22Rv1 (cell line): ENCODE measurements around the gene ADGRG2.
"Not testable (repeated sequence)": the region's sequence is repeated elsewhere in the genome, so short reads cannot be mapped to it uniquely, and the experiment has no call there.

Experiments
- H3K27ac ChIP-seq: fragments of 450-650 bp; 2 replicates; pipeline ENCODE4 v1.5.1; 2017
- CTCF ChIP-seq: fragments of 450-650 bp; IDR thresholded peaks from 2 replicates; pipeline ENCODE4 v1.5.1; 2017; ENCODE audit warnings: mild to moderate bottlenecking
- ZFX ChIP-seq: fragments of 450-650 bp; IDR thresholded peaks from 2 replicates; pipeline ENCODE4 v1.6.1; 2017; ENCODE audit warnings: antibody characterized with exemption, borderline replicate concordance

Gene ADGRG2

GRCh38 chrX:19030805-19031204 lies 91.5 kb downstream of the ADGRG2 start:
- TF ChIP-seq ZFX = no peak
- no peak for TF ChIP-seq CTCF
- no peak overlapping the region for H3K27ac ChIP-seq

- no peak for TF ChIP-seq ZFX
- no peak for TF ChIP-seq CTCF
Observed at GRCh38 chrX:19028560-19028959, 93.7 kb downstream of the ADGRG2 start.

GRCh38 chrX:19024366-19024765 lies 97.9 kb downstream of the ADGRG2 start:
- H3K27ac ChIP-seq = no peak overlapping the region

More at GRCh38 chrX:19028560-19028959, 93.7 kb downstream of the ADGRG2 start:
- no peak overlapping the region for H3K27ac ChIP-seq

GRCh38 chrX:19019996-19020395 lies 102.3 kb downstream of the ADGRG2 start:
- no peak for TF ChIP-seq ZFX
- no peak for TF ChIP-seq CTCF
- no peak overlapping the region for H3K27ac ChIP-seq

More at GRCh38 chrX:19024366-19024765, 97.9 kb downstream of the ADGRG2 start:
- no peak for TF ChIP-seq ZFX
- no peak for TF ChIP-seq CTCF

GRCh38 chrX:19017271-19017670 lies 105.0 kb downstream of the ADGRG2 start:
- TF ChIP-seq CTCF = peak; percentile 47
- no peak for TF ChIP-seq ZFX
- H3K27ac ChIP-seq = no peak overlapping the region

GRCh38 chrX:19016614-19017013 lies 105.7 kb downstream of the ADGRG2 start:
- not testable (repeated sequence) for H3K27ac ChIP-seq

- no peak overlapping the region for H3K27ac ChIP-seq
- TF ChIP-seq CTCF (no peak), ZFX (no peak)
Observed at GRCh38 chrX:19007868-19008267, 114.4 kb downstream of the ADGRG2 start.

GRCh38 chrX:19007011-19007410 lies 115.3 kb downstream of the ADGRG2 start:
- no peak overlapping the region for H3K27ac ChIP-seq
- no peak for TF ChIP-seq ZFX
- no peak for TF ChIP-seq CTCF
